Sigmoid colon (tissue), 7 donors: ENCODE results near the gene NPTX1. TPM values are rescaled to one million over a fixed set of nuclear protein-coding genes. Genes with fewer than 3 reads are reported as not detected.

Experiments used
- DNase-seq: peaks from one replicate; pipeline ENCODE4 v3.0.0-alpha.2; 2019
- H3K27ac ChIP-seq, 4 donors: fragments of 200-600 bp; sonication (generic); one replicate each; pipeline ENCODE4 v1.5.1; 2016 to 2019; ENCODE audit warnings: mild to moderate bottlenecking in 1 of 4
- H3K27me3 ChIP-seq, 3 donors: fragments of 200-600 bp; sonication (generic); one replicate each; pipeline ENCODE4 v1.5.1; 2019; ENCODE audit warnings: mild to moderate bottlenecking in 1 of 3
- H3K36me3 ChIP-seq, 4 donors: fragments of 200-600 bp; sonication (generic); one replicate each; pipeline ENCODE4 v1.5.1; 2016 to 2019
- H3K4me1 ChIP-seq, 4 donors: fragments of 200-600 bp; sonication (generic); one replicate each; pipeline ENCODE4 v1.5.1; 2017 to 2019
- H3K4me3 ChIP-seq, 4 donors: fragments of 200-600 bp; sonication (generic); one replicate each; pipeline ENCODE4 v1.5.1; 2017 to 2019; ENCODE audit warnings: mild to moderate bottlenecking in 2 of 4, moderate library complexity in 1 of 4
- H3K9me3 ChIP-seq, 4 donors: fragments of 200-600 bp in 3 of 4; sonication (generic) in 3 of 4; one replicate each; pipeline versions ENCODE4 v1.5.1 to v1.6.1; 2013 to 2019
- EP300 ChIP-seq, 4 donors: sonication (generic); formaldehyde crosslinking; IDR thresholded peaks; one replicate each; pipeline ENCODE4 v1.6.1; 2017; ENCODE audit warnings: antibody characterized with exemption in 4 of 4
- POLR2A ChIP-seq, 2 donors: fragments of 450-650 bp; IDR thresholded peaks; one replicate each; pipeline ENCODE4 v1.6.1; 2016; ENCODE audit warnings: antibody characterized with exemption in 2 of 2, mild to moderate bottlenecking in 2 of 2, moderate library complexity in 2 of 2
- POLR2AphosphoS5 ChIP-seq, 4 donors: sonication (generic); formaldehyde crosslinking; IDR thresholded peaks; one replicate each; pipeline ENCODE4 v1.6.1; 2017; ENCODE audit warnings: antibody characterized with exemption in 4 of 4
- WGBS, 2 donors: extraction: QIAGEN DNeasy Blood & Tissue Kit; methylation state at CpG; one replicate each; pipeline ENCODE4 v1.1.7; 2013; 5-methylcytosine and 5-hydroxymethylcytosine counted together
- intact Hi-C: fragments of 100-400 bp; cut with DNase I; formaldehyde crosslinking; loops from one replicate; pipeline ENCODE4 v1.15.1; 2023
- polyA plus RNA-seq, 3 donors: library from polyadenylated mRNA; stranded (reverse); fragments of 200-250 nt; gene quantifications; one replicate each; pipeline ENCODE4 v1.2.3, GENCODE V29; 2013
- total RNA-seq, 4 donors: library from RNA; depleted of rRNA; stranded (reverse); fragments of >200 nt; gene quantifications; one replicate each; pipeline ENCODE4 v1.1.0, GENCODE V29; 2016
- TF ChIP-seq, protein P1 (sequence below), 4 experiments: fragments of 450-650 bp in 3 of 4; fragments of 200-600 bp in 1 of 4; IDR thresholded peaks; one replicate each; pipeline ENCODE4 v1.5.1; 2016 to 2019; ENCODE audit warnings: antibody characterized with exemption in 4 of 4, mild to moderate bottlenecking in 3 of 4, moderate library complexity in 2 of 4
- donor health status: healthy with polysubstance abuse.
- donor health status: Bipolar disorder and iron deficiency.
- donor health status: healthy.

NPTX1 gene
- total and polyA plus RNA-seq, 7 donors, result 0.60 to 67.3 (median 36.9) TPM

DNA sequence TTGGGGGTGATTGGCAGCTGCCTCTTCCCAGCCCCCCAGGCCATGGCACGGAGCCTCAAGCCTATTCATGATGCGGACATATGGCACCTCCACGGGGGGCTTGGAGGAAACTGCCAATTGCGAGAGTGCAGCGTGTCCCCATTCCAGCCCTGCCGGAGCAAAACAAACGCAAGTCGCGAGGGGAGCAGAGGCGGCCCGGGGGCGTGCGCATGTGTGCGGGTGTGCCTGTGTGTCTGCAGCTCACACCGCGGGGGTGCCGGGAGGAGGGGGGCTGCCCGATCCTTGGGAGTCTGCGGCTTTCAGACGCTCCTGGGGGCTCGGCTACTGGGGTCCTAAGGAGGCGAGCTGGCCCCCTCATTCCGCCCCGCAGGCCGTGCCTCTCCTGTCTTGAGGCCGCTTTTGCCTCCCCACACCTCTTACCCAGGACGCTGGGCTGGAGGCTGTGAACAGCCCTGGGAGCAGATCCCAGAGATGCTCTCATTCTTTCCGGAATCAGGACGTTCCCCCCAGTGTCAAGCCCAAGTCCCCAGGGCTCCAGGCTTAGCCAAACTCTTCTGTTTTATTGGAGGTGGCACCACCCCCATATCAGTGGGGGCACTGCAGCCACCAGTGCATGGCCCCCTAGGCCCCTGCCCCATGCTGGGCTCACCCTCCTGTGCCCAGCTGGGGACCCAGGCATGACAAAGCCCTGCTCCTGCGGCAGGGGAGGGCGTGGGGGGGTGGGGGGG, 32.3 kb downstream of the NPTX1 start:
- no peak overlapping the region for H3K4me3 ChIP-seq
- TF ChIP-seq, protein P1, sequence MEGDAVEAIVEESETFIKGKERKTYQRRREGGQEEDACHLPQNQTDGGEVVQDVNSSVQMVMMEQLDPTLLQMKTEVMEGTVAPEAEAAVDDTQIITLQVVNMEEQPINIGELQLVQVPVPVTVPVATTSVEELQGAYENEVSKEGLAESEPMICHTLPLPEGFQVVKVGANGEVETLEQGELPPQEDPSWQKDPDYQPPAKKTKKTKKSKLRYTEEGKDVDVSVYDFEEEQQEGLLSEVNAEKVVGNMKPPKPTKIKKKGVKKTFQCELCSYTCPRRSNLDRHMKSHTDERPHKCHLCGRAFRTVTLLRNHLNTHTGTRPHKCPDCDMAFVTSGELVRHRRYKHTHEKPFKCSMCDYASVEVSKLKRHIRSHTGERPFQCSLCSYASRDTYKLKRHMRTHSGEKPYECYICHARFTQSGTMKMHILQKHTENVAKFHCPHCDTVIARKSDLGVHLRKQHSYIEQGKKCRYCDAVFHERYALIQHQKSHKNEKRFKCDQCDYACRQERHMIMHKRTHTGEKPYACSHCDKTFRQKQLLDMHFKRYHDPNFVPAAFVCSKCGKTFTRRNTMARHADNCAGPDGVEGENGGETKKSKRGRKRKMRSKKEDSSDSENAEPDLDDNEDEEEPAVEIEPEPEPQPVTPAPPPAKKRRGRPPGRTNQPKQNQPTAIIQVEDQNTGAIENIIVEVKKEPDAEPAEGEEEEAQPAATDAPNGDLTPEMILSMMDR (IDR thresholded peaks at IDR 0.05), result no peak
- TF ChIP-seq POLR2A (IDR thresholded peaks at IDR 0.05), result no peak
- TF ChIP-seq EP300 (IDR thresholded peaks at IDR 0.05), result no peak
- no peak for TF ChIP-seq POLR2AphosphoS5 (IDR thresholded peaks at IDR 0.05)
- WGBS, 2 donors, result 50 to 79% methylated on average over 31 of the region's 31 CpGs

DNA sequence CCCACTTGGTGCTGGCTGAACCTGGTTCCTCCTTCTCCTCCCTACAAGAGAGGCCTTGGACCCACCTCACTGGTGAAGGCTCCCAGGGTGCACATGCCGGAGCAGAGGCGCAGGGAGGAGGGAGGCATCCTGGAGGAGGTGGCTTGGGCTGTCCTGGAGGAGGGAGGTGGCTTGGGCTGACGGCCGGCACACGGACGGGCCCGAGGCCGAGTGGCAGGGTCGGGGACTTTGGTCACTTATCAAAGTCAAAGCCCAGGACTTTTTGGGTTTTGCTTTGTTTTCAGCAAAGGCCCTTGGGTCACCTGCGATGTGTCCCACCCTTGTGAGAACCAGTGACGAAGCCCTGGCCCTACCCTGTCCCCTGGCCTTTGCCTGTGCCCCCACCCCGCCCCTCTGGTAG, 32.9 kb downstream of the NPTX1 start:
- WGBS, 2 donors, result 48 to 54% methylated on average over 12 of the region's 12 CpGs
- H3K27me3 ChIP-seq, result no peaks in the 10 kb centered on the region
- intact Hi-C loops, result no loop called here
- TF ChIP-seq POLR2AphosphoS5 (IDR thresholded peaks at IDR 0.05), result no peak
- no peak for TF ChIP-seq EP300 (IDR thresholded peaks at IDR 0.05)
- TF ChIP-seq, protein P1 (IDR thresholded peaks at IDR 0.05), result no peak
- TF ChIP-seq POLR2A (IDR thresholded peaks at IDR 0.05), result no peak
- no peaks in the 10 kb centered on the region for H3K4me1 ChIP-seq
- no peak overlapping the region for H3K27ac ChIP-seq
- DNase-seq, result no peak
- no peaks in the 10 kb centered on the region for H3K9me3 ChIP-seq
- H3K36me3 ChIP-seq, result no peaks in the 10 kb centered on the region
- no peak overlapping the region for H3K4me3 ChIP-seq

More for the DNA sequence above, 32.3 kb downstream of the NPTX1 start:
- Histone ChIP-seq H3K27ac (no peak overlapping the region), H3K27me3 (no peaks in the 10 kb centered on the region), H3K36me3 (no peaks in the 10 kb centered on the region), H3K9me3 (no peaks in the 10 kb centered on the region), H3K4me1 (no peaks in the 10 kb centered on the region)
- intact Hi-C loops, result no loop called here
- DNase-seq, result no peak

DNA sequence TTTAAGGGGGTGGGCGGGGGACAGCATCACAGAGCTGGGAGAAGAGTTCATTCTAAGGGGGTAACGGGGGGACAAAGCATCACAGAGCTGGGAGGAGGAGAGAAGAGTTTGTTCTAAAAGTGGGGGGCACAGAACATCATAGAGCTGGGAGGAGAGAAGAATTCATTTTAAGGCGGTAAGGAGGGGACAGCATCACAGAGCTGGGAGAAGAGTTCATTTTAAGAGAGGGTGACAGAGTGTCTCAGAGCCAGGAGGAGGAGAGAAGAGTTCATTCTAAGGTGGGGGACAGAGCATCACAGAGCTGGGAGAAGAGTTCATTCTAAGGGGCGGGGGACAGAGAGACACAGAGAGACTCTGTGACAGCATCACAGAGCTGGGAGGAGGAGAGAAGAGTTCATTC, 33.6 kb downstream of the NPTX1 start:
- Histone ChIP-seq H3K36me3 (no peaks in the 10 kb centered on the region), H3K27ac (no peak overlapping the region), H3K9me3 (no peaks in the 10 kb centered on the region), H3K27me3 (no peaks in the 10 kb centered on the region), H3K4me3 (no peak overlapping the region), H3K4me1 (no peaks in the 10 kb centered on the region)
- intact Hi-C loops, result no loop called here
- TF ChIP-seq POLR2A (IDR thresholded peaks at IDR 0.05) (no peak), POLR2AphosphoS5 (IDR thresholded peaks at IDR 0.05) (no peak), EP300 (IDR thresholded peaks at IDR 0.05) (no peak)
- TF ChIP-seq, protein P1 (IDR thresholded peaks at IDR 0.05), result no peak
- 93 to 96% methylated on average over 3 of the region's 4 CpGs for WGBS, 2 donors
- DNase-seq, result no peak

DNA sequence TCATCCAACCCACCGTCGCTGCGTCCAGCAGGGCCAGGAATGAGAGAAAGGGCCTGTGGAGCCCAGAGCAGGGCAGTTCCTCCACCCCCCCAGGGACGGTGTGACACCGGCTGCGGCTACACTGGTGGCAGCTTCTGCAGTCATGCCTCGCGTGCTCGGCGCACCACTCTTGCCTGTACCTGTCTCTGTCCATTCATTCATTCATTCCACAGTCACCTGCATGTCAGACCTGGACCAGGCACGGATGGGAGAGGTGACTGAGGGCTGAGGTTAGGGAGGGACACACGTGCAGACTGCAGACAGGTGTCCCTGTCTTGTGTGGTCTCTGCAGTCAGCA, 34.1 kb downstream of the NPTX1 start:
- H3K4me1 ChIP-seq, result no peaks in the 10 kb centered on the region
- no peak overlapping the region for H3K27ac ChIP-seq
- no peaks in the 10 kb centered on the region for H3K27me3 ChIP-seq
- H3K36me3 ChIP-seq, result no peaks in the 10 kb centered on the region
- no peak for DNase-seq
- 88 to 92% methylated on average over 12 of the region's 12 CpGs for WGBS, 2 donors
- intact Hi-C loops, result no loop called here
- no peak overlapping the region for H3K4me3 ChIP-seq
- TF ChIP-seq, protein P1 (IDR thresholded peaks at IDR 0.05), result no peak
- TF ChIP-seq POLR2AphosphoS5 (IDR thresholded peaks at IDR 0.05) (no peak), EP300 (IDR thresholded peaks at IDR 0.05) (no peak), POLR2A (IDR thresholded peaks at IDR 0.05) (no peak)
- H3K9me3 ChIP-seq, result no peaks in the 10 kb centered on the region
